H9 (cell line): ENCODE results near the gene CDH22. TPM values are rescaled to one million over a fixed set of nuclear protein-coding genes. Genes with fewer than 3 reads are reported as not detected.

Experiments
- DNase-seq: peaks from one replicate; pipeline ENCODE4 v3.0.0-alpha.2; 2017
- H2AFZ ChIP-seq: one replicate; pipeline ENCODE4 v1.6.1; 2013; ENCODE audit warnings: mild to moderate bottlenecking, low read length, control low read depth, moderate library complexity
- H2AK5ac ChIP-seq: 2 replicates; pipeline ENCODE4 v1.6.1; 2013; ENCODE audit warnings: low read length, control low read depth, mixed read lengths; ENCODE audit not compliant: insufficient read length
- H2BK120ac ChIP-seq: one replicate; pipeline ENCODE4 v1.6.1; 2013; ENCODE audit warnings: low read depth, mild to moderate bottlenecking, low read length, control low read depth, inconsistent platforms; ENCODE audit not compliant: poor library complexity, severe bottlenecking
- H2BK12ac ChIP-seq: 2 replicates; pipeline ENCODE4 v1.6.1; 2013; ENCODE audit warnings: low read length, control low read depth, mixed read lengths, low read depth; ENCODE audit not compliant: insufficient read length
- H2BK15ac ChIP-seq: 2 replicates; pipeline ENCODE4 v1.6.1; 2013; ENCODE audit warnings: low read depth, low read length, control low read depth
- H2BK20ac ChIP-seq: one replicate; pipeline ENCODE4 v1.6.1; 2013; ENCODE audit warnings: low read depth, mild to moderate bottlenecking, low read length, control low read depth, inconsistent platforms; ENCODE audit not compliant: poor library complexity, severe bottlenecking
- H2BK5ac ChIP-seq: 2 replicates; pipeline ENCODE4 v1.6.1; 2013; ENCODE audit warnings: low read length, control low read depth, mixed read lengths; ENCODE audit not compliant: insufficient read length
- H3K14ac ChIP-seq: 2 replicates; pipeline ENCODE4 v1.6.1; 2013; ENCODE audit warnings: low read length, control low read depth; ENCODE audit not compliant: insufficient read depth
- H3K18ac ChIP-seq: 2 replicates; pipeline ENCODE4 v1.6.1; 2013; ENCODE audit warnings: low read depth, mild to moderate bottlenecking, mixed read lengths, low read length, control low read depth; ENCODE audit not compliant: insufficient read length
- H3K23ac ChIP-seq: 2 replicates; pipeline ENCODE4 v1.6.1; 2013; ENCODE audit warnings: low read length, control low read depth, mixed read lengths, low read depth; ENCODE audit not compliant: insufficient read length
- H3K23me2 ChIP-seq: 2 replicates; pipeline ENCODE4 v1.6.1; 2013; ENCODE audit warnings: low read depth, mild to moderate bottlenecking, mixed read lengths, low read length, control low read depth; ENCODE audit not compliant: insufficient read length, poor library complexity, severe bottlenecking
- H3K27ac ChIP-seq: 2 replicates; pipeline ENCODE4 v1.5.1; 2013; ENCODE audit warnings: low read length, control low read depth, mixed read lengths, low read depth; ENCODE audit not compliant: insufficient read length
- H3K27me3 ChIP-seq: 2 replicates; pipeline ENCODE4 v1.6.1; 2013; ENCODE audit warnings: low read length, control low read depth, inconsistent platforms; ENCODE audit not compliant: insufficient read depth
- H3K4ac ChIP-seq: 2 replicates; pipeline ENCODE4 v1.6.1; 2013; ENCODE audit warnings: low read depth, mild to moderate bottlenecking, control low read depth, inconsistent platforms, low read length, moderate library complexity
- H3K4me1 ChIP-seq: 2 replicates; pipeline ENCODE4 v1.6.1; 2013; ENCODE audit warnings: low read length, control low read depth, inconsistent platforms; ENCODE audit not compliant: insufficient read depth
- H3K4me2 ChIP-seq: 2 replicates; pipeline ENCODE4 v1.6.1; 2013; ENCODE audit warnings: low read length, control low read depth, mixed read lengths; ENCODE audit not compliant: insufficient read length, insufficient read depth
- H3K56ac ChIP-seq: 2 replicates; pipeline ENCODE4 v1.6.1; 2013; ENCODE audit warnings: low read depth, mild to moderate bottlenecking, mixed read lengths, low read length, control low read depth; ENCODE audit not compliant: insufficient read length
- H3K79me1 ChIP-seq: 2 replicates; pipeline ENCODE4 v1.6.1; 2013; ENCODE audit warnings: low read depth, mild to moderate bottlenecking, moderate library complexity, low read length, control low read depth, inconsistent platforms; ENCODE audit not compliant: insufficient read depth, poor library complexity, severe bottlenecking
- H3K79me2 ChIP-seq: 2 replicates; pipeline ENCODE4 v1.6.1; 2013; ENCODE audit warnings: low read length, control low read depth, inconsistent platforms; ENCODE audit not compliant: insufficient read depth
- H3K9ac ChIP-seq: 2 replicates; pipeline ENCODE4 v1.6.1; 2013; ENCODE audit warnings: low read length, control low read depth, mixed read lengths; ENCODE audit not compliant: insufficient read length; ENCODE audit errors: extremely low read depth
- H3K9me3 ChIP-seq: one replicate; pipeline ENCODE4 v1.6.1; 2013; ENCODE audit warnings: low read depth, low read length, inconsistent platforms; ENCODE audit not compliant: control insufficient read depth
- H3T11ph ChIP-seq: one replicate; pipeline ENCODE4 v1.6.1; 2013; ENCODE audit warnings: mild to moderate bottlenecking, low read length, control low read depth, inconsistent platforms
- H4K20me1 ChIP-seq: one replicate; pipeline ENCODE4 v1.6.1; 2013; ENCODE audit not compliant: control insufficient read depth, insufficient read length, insufficient read depth
- H4K5ac ChIP-seq: 2 replicates; pipeline ENCODE4 v1.6.1; 2013; ENCODE audit warnings: low read depth, mild to moderate bottlenecking, mixed read lengths, low read length, control low read depth; ENCODE audit not compliant: insufficient read length
- H4K8ac ChIP-seq: replicated peaks from 2 replicates; pipeline ENCODE4 v1.6.1; 2013; ENCODE audit warnings: low read length, control low read depth, mixed read lengths, low read depth; ENCODE audit not compliant: insufficient read length
- H4K91ac ChIP-seq: 2 replicates; pipeline ENCODE4 v1.6.1; 2013; ENCODE audit warnings: low read depth, mild to moderate bottlenecking, moderate library complexity, mixed read lengths, low read length, control low read depth; ENCODE audit not compliant: insufficient read length
- H3K27ac Mint-ChIP-seq, 3 experiments: 2 replicates in 2 of 3; 3 replicates in 1 of 3; pipeline ENCODE4 v1.8.0; 2020 to 2021; ENCODE audit warnings: mixed read lengths in 3 of 3, mild to moderate bottlenecking in 1 of 3, moderate library complexity in 1 of 3
- H3K27me3 Mint-ChIP-seq: 2 replicates; pipeline ENCODE4 v1.8.0; 2021; ENCODE audit warnings: low read depth, mild to moderate bottlenecking, moderate library complexity, mixed read lengths
- H3K36me3 Mint-ChIP-seq, 3 experiments: 2 replicates in 2 of 3; 3 replicates in 1 of 3; pipeline ENCODE4 v1.8.0; 2020 to 2021; ENCODE audit warnings: low read depth in 3 of 3, mixed read lengths in 3 of 3; ENCODE audit not compliant: insufficient read depth in 1 of 3
- H3K4me1 Mint-ChIP-seq, 2 experiments: 2 replicates each; pipeline ENCODE4 v1.8.0; 2020; ENCODE audit warnings: mixed read lengths in 2 of 2
- H3K4me3 Mint-ChIP-seq, 2 experiments: 2 replicates in 1 of 2; 3 replicates in 1 of 2; pipeline ENCODE4 v1.8.0; 2020 to 2021; ENCODE audit warnings: mild to moderate bottlenecking in 2 of 2, mixed read lengths in 2 of 2, moderate library complexity in 1 of 2
- H3K9me3 Mint-ChIP-seq, 2 experiments: 2 replicates in 1 of 2; 3 replicates in 1 of 2; pipeline ENCODE4 v1.8.0; 2020; ENCODE audit warnings: mild to moderate bottlenecking in 2 of 2, mixed read lengths in 2 of 2, moderate library complexity in 1 of 2
- WGBS: extraction: QIAGEN DNeasy Blood & Tissue Kit; methylation state at CpG from one replicate; pipeline ENCODE4 v1.1.7; 2013; ENCODE audit warnings: missing lambda C conversion rate, low lambda C conversion rate, mixed read lengths; ENCODE audit not compliant: insufficient read length; ENCODE audit errors: extremely low coverage; 5-methylcytosine and 5-hydroxymethylcytosine counted together
- total RNA-seq: library from RNA; stranded (reverse); gene quantifications from 2 replicates; pipeline ENCODE4 v1.2.1, GENCODE V29; 2021
- TF ChIP-seq, protein P1 (sequence below): fragments of 200-600 bp; sonication (generic); conservative IDR thresholded peaks from 3 replicates; pipeline ENCODE4 v1.8.0; 2021; ENCODE audit warnings: antibody characterized with exemption, mild to moderate bottlenecking

CDH22 gene
- total RNA-seq, 1 experiment from 2014 or later: not detected

- Histone ChIP-seq H3K4ac (no peak overlapping the region), H4K5ac (no peak overlapping the region), H3T11ph (no peak overlapping the region), H2BK120ac (no peak overlapping the region), H3K79me1 (no peaks in the 10 kb centered on the region), H3K27me3 (peaks cover 3% of the 10 kb centered on the region; the same call in 1 of the 2 replicates), H3K27ac (no peak overlapping the region), H3K79me2 (no peaks in the 10 kb centered on the region), H3K14ac (no peak overlapping the region), H3K4me1 (no peaks in the 10 kb centered on the region), H2BK15ac (no peak overlapping the region), H2BK5ac (no peak overlapping the region), H4K8ac (no peak overlapping the region), H3K23ac (no peak overlapping the region), H4K91ac (no peak overlapping the region), H2BK12ac (no peak overlapping the region), H3K4me2 (no peak overlapping the region), H3K23me2 (no peaks in the 10 kb centered on the region), H2AK5ac (no peak overlapping the region), H3K9ac (no peak overlapping the region), H3K9me3 (no peaks in the 10 kb centered on the region), H3K18ac (no peak overlapping the region), H2AFZ (no peak overlapping the region), H3K56ac (no peak overlapping the region), H4K20me1 (no peaks in the 10 kb centered on the region), H2BK20ac (no peak overlapping the region)
- Mint-ChIP-seq H3K9me3 (no peaks in the 10 kb centered on the region), H3K27ac (no peak overlapping the region), H3K36me3 (no peaks in the 10 kb centered on the region), H3K4me3 (no peak overlapping the region), H3K4me1 (peaks cover 0 to 3% of the 10 kb centered on the region in 2 experiments; a peak in 1 of 4 replicates), H3K27me3 (peaks cover 65% of the 10 kb centered on the region)
- WGBS: no CpG with 5 or more reads among the region's 7 CpGs
- DNase-seq: no peak
- TF ChIP-seq, protein P1, sequence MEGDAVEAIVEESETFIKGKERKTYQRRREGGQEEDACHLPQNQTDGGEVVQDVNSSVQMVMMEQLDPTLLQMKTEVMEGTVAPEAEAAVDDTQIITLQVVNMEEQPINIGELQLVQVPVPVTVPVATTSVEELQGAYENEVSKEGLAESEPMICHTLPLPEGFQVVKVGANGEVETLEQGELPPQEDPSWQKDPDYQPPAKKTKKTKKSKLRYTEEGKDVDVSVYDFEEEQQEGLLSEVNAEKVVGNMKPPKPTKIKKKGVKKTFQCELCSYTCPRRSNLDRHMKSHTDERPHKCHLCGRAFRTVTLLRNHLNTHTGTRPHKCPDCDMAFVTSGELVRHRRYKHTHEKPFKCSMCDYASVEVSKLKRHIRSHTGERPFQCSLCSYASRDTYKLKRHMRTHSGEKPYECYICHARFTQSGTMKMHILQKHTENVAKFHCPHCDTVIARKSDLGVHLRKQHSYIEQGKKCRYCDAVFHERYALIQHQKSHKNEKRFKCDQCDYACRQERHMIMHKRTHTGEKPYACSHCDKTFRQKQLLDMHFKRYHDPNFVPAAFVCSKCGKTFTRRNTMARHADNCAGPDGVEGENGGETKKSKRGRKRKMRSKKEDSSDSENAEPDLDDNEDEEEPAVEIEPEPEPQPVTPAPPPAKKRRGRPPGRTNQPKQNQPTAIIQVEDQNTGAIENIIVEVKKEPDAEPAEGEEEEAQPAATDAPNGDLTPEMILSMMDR: no peak
Measured at GRCh38 chr20:46317685-46318177, 9.4 kb upstream of the CDH22 start.
